DOHH2 (cell line): ENCODE measurements around the gene SPINT2.
"Not testable (repeated sequence)": the region's sequence is repeated elsewhere in the genome, so short reads cannot be mapped to it uniquely, and the experiment has no call there.

Experiments
- H3F3A ChIP-seq: fragments of 200-600 bp; sonication (generic), shearing (Covaris generic); 2 replicates; pipeline ENCODE4 v1.6.0; 2016; ENCODE audit warnings: antibody characterized with exemption, mild to moderate bottlenecking; ENCODE audit not compliant: control insufficient read depth, insufficient read depth
- H3K27ac ChIP-seq: fragments of 200-600 bp; sonication (generic); 2 replicates; pipeline ENCODE4 v1.5.1; 2014; ENCODE audit warnings: low read depth, mild to moderate bottlenecking, low read length, moderate library complexity
- H3K27me3 ChIP-seq: fragments of 200-600 bp; sonication (generic); 2 replicates; pipeline ENCODE4 v1.6.1; 2014; ENCODE audit warnings: mild to moderate bottlenecking, low read length, mixed read lengths; ENCODE audit not compliant: control insufficient read depth
- H3K36me3 ChIP-seq: fragments of 200-600 bp; sonication (generic); 2 replicates; pipeline ENCODE4 v1.6.1; 2014; ENCODE audit warnings: mild to moderate bottlenecking, low read length, moderate library complexity, mixed read lengths; ENCODE audit not compliant: control insufficient read depth
- H3K4me1 ChIP-seq: fragments of 200-600 bp; sonication (generic); 2 replicates; pipeline ENCODE4 v1.6.1; 2014; ENCODE audit warnings: mild to moderate bottlenecking, low read length, mixed read lengths; ENCODE audit not compliant: control insufficient read depth
- H3K4me2 ChIP-seq: fragments of 200-600 bp; sonication (generic); 2 replicates; pipeline ENCODE4 v1.6.0; 2014; ENCODE audit warnings: mild to moderate bottlenecking, low read length, moderate library complexity
- H3K4me3 ChIP-seq: fragments of 200-600 bp; sonication (generic); 2 replicates; pipeline ENCODE4 v1.5.1; 2014; ENCODE audit warnings: mild to moderate bottlenecking, low read length, mixed read lengths
- H3K79me2 ChIP-seq: fragments of 200-600 bp; sonication (generic); 2 replicates; pipeline ENCODE4 v1.6.1; 2014; ENCODE audit warnings: mild to moderate bottlenecking, low read length, mixed read lengths; ENCODE audit not compliant: control insufficient read depth
- H3K9me2 ChIP-seq: fragments of 200-600 bp; sonication (generic); replicated peaks from 2 replicates; pipeline ENCODE4 v1.6.1; 2014; ENCODE audit warnings: mild to moderate bottlenecking, low read length, mixed read lengths; ENCODE audit not compliant: control insufficient read depth
- H3K9me3 ChIP-seq: fragments of 200-600 bp; sonication (generic); 2 replicates; pipeline ENCODE4 v1.6.1; 2014; ENCODE audit warnings: antibody characterized with exemption, low read length, mixed read lengths; ENCODE audit not compliant: control insufficient read depth, insufficient read depth
- H4K20me1 ChIP-seq: fragments of 200-600 bp; sonication (generic); 2 replicates; pipeline ENCODE4 v1.6.0; 2014; ENCODE audit warnings: low read depth, mild to moderate bottlenecking, antibody characterized with exemption, low read length, moderate library complexity; ENCODE audit not compliant: control insufficient read depth, insufficient read depth
- CTCF ChIP-seq: fragments of 200-600 bp; sonication (generic); IDR thresholded peaks from one replicate; pipeline ENCODE4 v1.5.1; 2014; ENCODE audit warnings: antibody characterized with exemption, mild to moderate bottlenecking, low read depth, low read length; ENCODE audit not compliant: poor library complexity, severe bottlenecking
- EZH2phosphoT487 ChIP-seq: fragments of 200-600 bp; sonication (generic); IDR thresholded peaks from 2 replicates; pipeline ENCODE4 v1.6.1; 2017; ENCODE audit warnings: borderline replicate concordance, mild to moderate bottlenecking, antibody characterized with exemption, low read length, moderate library complexity, mixed read lengths

SPINT2 gene

GRCh38 chr19:38253788-38254187 lies 10.6 kb upstream of the SPINT2 start:
- Histone ChIP-seq H3K9me2 (no peaks in the 10 kb centered on the region), H3K27me3 (peaks cover 17% of the 10 kb centered on the region), H3K79me2 (no peaks in the 10 kb centered on the region), H3K27ac (no peak overlapping the region), H3K9me3 (no peaks in the 10 kb centered on the region), H3K4me3 (no peak overlapping the region), H4K20me1 (no peaks in the 10 kb centered on the region), H3F3A (no peaks in the 10 kb centered on the region), H3K4me2 (no peak overlapping the region), H3K36me3 (no peaks in the 10 kb centered on the region), H3K4me1 (peaks cover 10% of the 10 kb centered on the region)
- no peak for TF ChIP-seq CTCF
- no peak for TF ChIP-seq EZH2phosphoT487

- peaks cover 17% of the 10 kb centered on the region for H3K27me3 ChIP-seq
- no peaks in the 10 kb centered on the region for H3K9me3 ChIP-seq
- H3K79me2 ChIP-seq = no peaks in the 10 kb centered on the region
- no peak overlapping the region for H3K4me2 ChIP-seq
- no peak overlapping the region for H3K4me3 ChIP-seq
- no peak overlapping the region for H3K27ac ChIP-seq
- H3K4me1 ChIP-seq = peaks cover 10% of the 10 kb centered on the region
- no peaks in the 10 kb centered on the region for H3F3A ChIP-seq
- TF ChIP-seq EZH2phosphoT487 (no peak), CTCF (no peak)
- H4K20me1 ChIP-seq = no peaks in the 10 kb centered on the region
- no peaks in the 10 kb centered on the region for H3K36me3 ChIP-seq
- H3K9me2 ChIP-seq = no peaks in the 10 kb centered on the region
These were observed 8.9 kb upstream of the SPINT2 start for GRCh38 chr19:38255383-38256014.

GRCh38 chr19:38261942-38262341 lies 2.4 kb upstream of the SPINT2 start:
- H3K36me3 ChIP-seq, H3K27me3 ChIP-seq, H3F3A ChIP-seq, H3K27ac ChIP-seq, H3K4me3 ChIP-seq, H3K9me2 ChIP-seq, H4K20me1 ChIP-seq, H3K9me3 ChIP-seq, H3K4me2 ChIP-seq, H3K79me2 ChIP-seq: not testable (repeated sequence)
- peaks cover 24% of the 10 kb centered on the region for H3K4me1 ChIP-seq

- no peaks in the 10 kb centered on the region for H3K9me2 ChIP-seq
- no peaks in the 10 kb centered on the region for H3K36me3 ChIP-seq
- H3K9me3 ChIP-seq = no peaks in the 10 kb centered on the region
- TF ChIP-seq EZH2phosphoT487 (no peak), CTCF (no peak)
- H4K20me1 ChIP-seq = no peaks in the 10 kb centered on the region
- no peak overlapping the region for H3K4me2 ChIP-seq
- H3K4me3 ChIP-seq = no peak overlapping the region
- no peak overlapping the region for H3K27ac ChIP-seq
- peaks cover 24% of the 10 kb centered on the region for H3K4me1 ChIP-seq
- peaks cover 6% of the 10 kb centered on the region for H3F3A ChIP-seq
- H3K79me2 ChIP-seq = no peaks in the 10 kb centered on the region
- H3K27me3 ChIP-seq = peaks cover 5% of the 10 kb centered on the region
These were observed 1.6 kb upstream of the SPINT2 start for GRCh38 chr19:38262585-38263268.
